Epithelial cell of alveolus of lung (primary cell): ENCODE results near the gene CCDC149. TPM values are rescaled to one million over a fixed set of nuclear protein-coding genes. Genes with fewer than 3 reads are reported as not detected.

Experiments
- total RNA-seq: library from RNA; depleted of rRNA; stranded (reverse); fragments of >200 nt; gene quantifications from 2 replicates; pipeline ENCODE4 v1.2.1, GENCODE V29; 2015

The CCDC149 gene
- 2.8 and 22.2 TPM in 2 replicates for total RNA-seq

DNA sequence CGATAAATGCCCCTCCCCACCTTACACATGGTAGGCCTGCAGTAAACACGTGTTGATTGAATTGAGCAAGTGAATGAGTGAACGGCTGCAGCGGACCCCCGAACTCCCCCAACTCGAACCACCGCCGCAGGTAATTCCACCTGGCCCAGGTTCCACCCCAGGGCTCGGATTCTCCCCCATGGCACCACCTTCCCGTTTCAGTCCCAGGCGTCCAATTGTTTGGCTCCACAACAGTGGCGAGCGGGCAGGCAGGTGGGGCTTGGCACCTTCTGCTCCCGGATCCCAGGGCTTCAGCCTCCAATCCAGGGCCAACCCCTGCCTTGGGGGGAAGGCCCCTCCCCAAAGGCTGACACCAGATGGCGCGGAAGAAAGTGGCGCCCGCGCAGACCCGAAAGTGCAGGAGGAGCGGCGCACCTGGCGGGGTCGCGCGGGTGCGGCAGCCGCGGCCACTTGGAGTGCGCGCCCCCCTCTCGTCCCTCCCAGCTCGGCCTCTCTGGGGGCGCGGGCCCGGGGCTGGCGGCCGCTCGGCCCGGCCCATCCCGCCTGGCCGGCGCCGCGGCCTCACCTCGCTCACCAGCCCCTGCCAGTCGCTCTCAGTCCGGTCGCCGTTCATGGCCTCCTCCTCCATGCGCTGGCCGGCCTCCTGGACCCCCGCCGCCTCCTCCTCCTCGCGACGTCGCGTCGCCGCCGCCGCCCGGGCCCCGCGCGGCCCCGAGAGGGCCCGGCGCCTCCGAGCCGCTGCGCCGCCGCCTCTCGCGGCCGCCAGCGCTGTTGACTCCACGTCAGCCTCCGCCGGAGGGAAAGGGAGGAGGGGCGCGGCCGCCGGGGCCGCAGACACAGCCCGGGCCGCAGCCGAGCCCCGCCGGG lies at the start of gene CCDC149:
Gene CCDC149, minus strand, starts transcription at position 791 of the 867 bp plus-strand sequence. Its CDS starts 178 bp downstream, at position 613.

GRCh38 chr4:24794916-24795665 lies 117.8 kb downstream of the CCDC149 start, which contains the start of gene SOD3:
TSS of gene SOD3 (plus strand) at chr4:24795573. CDS start at chr4:24799522, 3,949 bp downstream.

Other genes starting within 250 kb of the CCDC149 start
- gene SOD3, start 117.5 kb downstream of the CCDC149 start, total RNA-seq: 2.7 and 4.2 TPM in 2 replicates
- 0.16 TPM in 1 of 2 replicates, not detected in the other for gene LGI2, start 117.9 kb upstream of the CCDC149 start, total RNA-seq
- 4.5 and 8.8 TPM in 2 replicates for gene SEPSECS, start 247.4 kb upstream of the CCDC149 start, total RNA-seq